Endothelial cell of umbilical vein (primary cell): ENCODE measurements around the gene CLEC2L. TPM values are rescaled to one million over a fixed set of nuclear protein-coding genes. Genes with fewer than 3 reads are reported as not detected.

Experiments
- BruUV-seq: library from RNA; stranded (reverse); fragments of 400-500 nt; replicated peaks from 2 replicates; lab custom pipeline; 2021; lab: Mats Ljungman, UMichigan
- CTCF ChIA-PET: fragments of 300-600, 350-600 bp; sonication (Branson Sonifier 250); formaldehyde crosslinking; loops from one replicate; lab custom pipeline; 2021; ENCODE audit warnings: antibody characterized with exemption, inconsistent platforms; lab: Charles Lee
- POLR2A ChIA-PET: fragments of 300-600, 350-600 bp; sonication (Branson Sonifier 250); formaldehyde crosslinking; loops from one replicate; lab custom pipeline; 2021; ENCODE audit warnings: antibody characterized with exemption, inconsistent platforms; lab: Charles Lee
- DNase-seq: peaks from one replicate; pipeline ENCODE4 v3.0.0-alpha.2; 2011; ENCODE audit warnings: low read depth, low spot score
- FAIRE-seq: peaks from 2 replicates; lab custom pipeline; 2011; peaks lifted over from hg19 to GRCh38; lab: Jason Lieb, UNC
- H2AFZ ChIP-seq: 2 replicates; pipeline ENCODE4 v1.6.0; 2012; ENCODE audit warnings: low read depth, low read length, control low read depth, inconsistent platforms
- H3K27ac ChIP-seq: 2 replicates; pipeline ENCODE4 v1.5.1; 2011; ENCODE audit warnings: low read depth, mild to moderate bottlenecking, control low read depth, low read length, moderate library complexity; ENCODE audit not compliant: insufficient read depth
- H3K27me3 ChIP-seq, 2 experiments: 2 replicates each; pipeline versions ENCODE4 v1.6.0 to v1.6.1; 2011; ENCODE audit warnings: low read length in 2 of 2, mixed read lengths in 1 of 2; ENCODE audit not compliant: control insufficient read depth in 2 of 2, insufficient read depth in 2 of 2
- H3K36me3 ChIP-seq, 2 experiments: 2 replicates in 1 of 2; 3 replicates in 1 of 2; pipeline ENCODE4 v1.5.1; 2011; ENCODE audit warnings: low read length in 2 of 2, mild to moderate bottlenecking in 1 of 2, moderate library complexity in 1 of 2; ENCODE audit not compliant: control insufficient read depth in 2 of 2, insufficient read depth in 2 of 2; ENCODE audit errors: extremely low read depth in 1 of 2
- H3K4me1 ChIP-seq: 3 replicates; pipeline ENCODE4 v1.5.1; 2011; ENCODE audit warnings: mild to moderate bottlenecking, low read length; ENCODE audit not compliant: control insufficient read depth, insufficient read depth; ENCODE audit errors: extremely low read depth
- H3K4me2 ChIP-seq: 2 replicates; pipeline ENCODE4 v1.6.1; 2011; ENCODE audit warnings: low read length, control low read depth, mixed read lengths; ENCODE audit not compliant: insufficient read depth
- H3K4me3 ChIP-seq, 3 experiments: fragments of 200-600 bp in 1 of 3; sonication (generic), shearing (Covaris generic) in 1 of 3; replicated peaks in 1 of 3; 2 replicates each; pipeline ENCODE4 v1.5.1; 2011 to 2016; ENCODE audit warnings: control low read depth in 3 of 3, low read length in 3 of 3, mild to moderate bottlenecking in 2 of 3, inconsistent platforms in 1 of 3, low read depth in 1 of 3, moderate library complexity in 1 of 3; ENCODE audit not compliant: insufficient read depth in 1 of 3
- H3K79me2 ChIP-seq: 2 replicates; pipeline ENCODE4 v1.6.0; 2012; ENCODE audit warnings: low read length, inconsistent platforms; ENCODE audit not compliant: control insufficient read depth, insufficient read depth
- H3K9ac ChIP-seq: replicated peaks from 2 replicates; pipeline ENCODE3; 2011; ENCODE audit warnings: low read length, control low read depth; ENCODE audit not compliant: insufficient read depth; ENCODE audit errors: extremely low read depth
- H3K9me1 ChIP-seq: replicated peaks from 3 replicates; pipeline ENCODE4 v1.6.0; 2011; ENCODE audit warnings: mild to moderate bottlenecking, low read length; ENCODE audit not compliant: control insufficient read depth, insufficient read depth; ENCODE audit errors: extremely low read depth
- H3K9me3 ChIP-seq: replicated peaks from 2 replicates; pipeline ENCODE4 v1.5.1; 2012; ENCODE audit warnings: low read length, inconsistent platforms; ENCODE audit not compliant: control insufficient read depth, insufficient read depth
- H4K20me1 ChIP-seq: replicated peaks from 2 replicates; pipeline ENCODE3; 2011; ENCODE audit warnings: mild to moderate bottlenecking, low read length; ENCODE audit not compliant: control insufficient read depth, insufficient read depth; ENCODE audit errors: extremely low read depth
- CTCF ChIP-seq, 2 donors: IDR thresholded peaks; 1 replicate in 1 of 2; 2 replicates in 1 of 2; pipeline ENCODE4 v1.5.1; 2011; ENCODE audit warnings: low read length in 2 of 2, mild to moderate bottlenecking in 2 of 2, moderate library complexity in 2 of 2, control low read depth in 1 of 2, inconsistent platforms in 1 of 2, low read depth in 1 of 2; ENCODE audit not compliant: insufficient read depth in 1 of 2; ENCODE audit errors: extremely low read depth in 1 of 2
- EZH2 ChIP-seq: IDR thresholded peaks from 2 replicates; pipeline ENCODE4 v1.6.1; 2012; ENCODE audit warnings: borderline replicate concordance, low read depth, mild to moderate bottlenecking, moderate library complexity, low read length, inconsistent platforms; ENCODE audit not compliant: severe bottlenecking
- FOS ChIP-seq: IDR thresholded peaks from 2 replicates; pipeline ENCODE4 v1.6.1; 2011; ENCODE audit warnings: mild to moderate bottlenecking, low read length, moderate library complexity, borderline replicate concordance; ENCODE audit not compliant: insufficient read depth
- GATA2 ChIP-seq: IDR thresholded peaks from 2 replicates; pipeline ENCODE4 v1.7.0; 2011; ENCODE audit warnings: low read depth, mild to moderate bottlenecking, moderate library complexity, mixed read lengths, low read length; ENCODE audit not compliant: insufficient read length, insufficient read depth
- JUN ChIP-seq: IDR thresholded peaks from 2 replicates; pipeline ENCODE4 v1.6.1; 2011; ENCODE audit warnings: borderline replicate concordance, low read depth; ENCODE audit not compliant: insufficient read length, insufficient read depth
- MAX ChIP-seq: IDR thresholded peaks from 2 replicates; pipeline ENCODE4 v1.6.1; 2011; ENCODE audit not compliant: insufficient read depth, insufficient read length
- MYC ChIP-seq: IDR thresholded peaks from one replicate; pipeline ENCODE4 v1.6.1; 2011; ENCODE audit warnings: mild to moderate bottlenecking, low read depth, low read length
- POLR2A ChIP-seq: IDR thresholded peaks from 2 replicates; pipeline ENCODE4 v1.6.1; 2012; ENCODE audit warnings: low read depth, mild to moderate bottlenecking, control low read depth, low read length
- POLR2AphosphoS5 ChIP-seq: IDR thresholded peaks from 2 replicates; pipeline ENCODE4 v1.6.1; 2012; ENCODE audit warnings: low read depth, mild to moderate bottlenecking, control low read depth, low read length, moderate library complexity; ENCODE audit not compliant: insufficient read depth
- dilution Hi-C: fragments of 300-500 bp; cut with MboI; formaldehyde crosslinking; loops from one replicate; pipeline ENCODE4 v1.15.0; 2019; ENCODE audit warnings: low sequenced_read_pairs; ENCODE audit not compliant: extremely low pct_ligation_motif_present
- intact Hi-C: fragments of 100-400 bp; cut with micrococcal nuclease; formaldehyde crosslinking; loops from one replicate; pipeline ENCODE4 v1.10.0; 2022
- polyA plus RNA-seq, 4 experiments: library from polyadenylated mRNA; depleted of rRNA in 3 of 4; stranded (reverse) in 3 of 4; unstranded in 1 of 4; fragments of >200 nt; gene quantifications; 2 replicates each; pipeline versions ENCODE4 v1.2.1 to v1.2.3, GENCODE V29; 2011 to 2012; ENCODE audit warnings: missing spikeins in 1 of 4
- total RNA-seq: library from RNA; stranded (reverse); gene quantifications from 2 replicates; pipeline ENCODE4 v1.2.3, GENCODE V29; 2021

CLEC2L gene
- total and polyA plus RNA-seq, 2 donors (not counting 3 experiments of a cell fraction or from before 2014, with no cell fraction given), result not detected

- DNase-seq, result no peak
- H3K36me3 ChIP-seq, result peaks cover 0 to 2% of the 10 kb centered on the region in 2 experiments
- no peak overlapping the region for H2AFZ ChIP-seq
- H3K27me3 ChIP-seq, result peaks cover 5 to 13% of the 10 kb centered on the region in 2 experiments
- no peaks in the 10 kb centered on the region for H4K20me1 ChIP-seq
- dilution Hi-C loops, result no loop called here
- POLR2A ChIA-PET, result no interaction called here
- no peaks in the 10 kb centered on the region for H3K9me3 ChIP-seq
- H3K4me2 ChIP-seq, result no peak overlapping the region
- no peaks in the 10 kb centered on the region for H3K79me2 ChIP-seq
- no peak overlapping the region for H3K27ac ChIP-seq
- no peak for FAIRE-seq
- H3K9me1 ChIP-seq, result no peaks in the 10 kb centered on the region
- TF ChIP-seq GATA2 (no peak), CTCF (IDR thresholded peaks at IDR 0.05; ENCODE audit: extremely low read depth in 1 of 2, insufficient read depth in 1 of 2, low read depth in 1 of 2, low read length in 2 of 2) (no peak), POLR2A (no peak), EZH2 (no peak), MAX (no peak), POLR2AphosphoS5 (no peak), JUN (no peak), MYC (no peak), FOS (no peak)
- H3K4me3 ChIP-seq, result no peak overlapping the region
- H3K9ac ChIP-seq, result no peak overlapping the region
- no TSS peak for BruUV-seq
- CTCF ChIA-PET, result no interaction called here
- intact Hi-C loops, result no loop called here
- no peaks in the 10 kb centered on the region for H3K4me1 ChIP-seq
Observed at GRCh38 chr7:139560678-139561077, 37.2 kb downstream of the CLEC2L start.
